ENCODE results near the gene SNTB2.

GRCh38 chr16:69217433-69217832 lies 30.5 kb downstream of the SNTB2 start:
- no peak for TF ChIP-seq JUNB (IDR thresholded peaks at IDR 0.05)
- no peak for TF ChIP-seq IRF3 (IDR thresholded peaks at IDR 0.05)
- TF ChIP-seq YY1 (IDR thresholded peaks at IDR 0.05; ENCODE audit: low read depth, low read length): no peak
